GM12878 (cell line): ENCODE measurements around the gene B9D1. TPM values are rescaled to one million over a fixed set of nuclear protein-coding genes. Genes with fewer than 3 reads are reported as not detected.
A peak's percentile ranks its signal among the peaks of the same experiment; 100 is the strongest.

Experiments used
- ATAC-seq: fragments of 200-7000 bp; cut with Tn5 transposase; 3 replicates; pipeline ENCODE4 v1.9.1; 2020; ENCODE audit warnings: mild to moderate bottlenecking, moderate library complexity
- BruUV-seq: library from RNA; stranded (reverse); fragments of 400-500 nt; replicated peaks from 2 replicates; lab custom pipeline; 2021; lab: Mats Ljungman, UMichigan
- CTCF ChIA-PET: fragments of 300-600 bp; sonication (Branson Sonifier 250); formaldehyde crosslinking; extraction: SDS; loops from one replicate; lab custom pipeline; 2021; ENCODE audit warnings: inconsistent platforms; lab: Yijun Ruan, JAX
- POLR2A ChIA-PET: fragments of 350-600 bp; formaldehyde crosslinking; extraction: SDS; loops from one replicate; lab custom pipeline; 2021; ENCODE audit warnings: inconsistent platforms; lab: Charles Lee
- RAD21 ChIA-PET: fragments of 300-600 bp; sonication (Branson Sonifier 250); formaldehyde crosslinking; loops from one replicate; lab custom pipeline; 2023; ENCODE audit warnings: antibody characterized with exemption; ENCODE audit not compliant: unreplicated experiment; lab: Charles Lee
- SMC1A ChIA-PET: fragments of 300-600 bp; sonication (Branson Sonifier 250); formaldehyde crosslinking; loops from one replicate; lab custom pipeline; 2023; ENCODE audit not compliant: unreplicated experiment, uncharacterized antibody; lab: Charles Lee
- DNase-seq: peaks from one replicate; pipeline ENCODE4 v3.0.0-alpha.2; 2011; ENCODE audit warnings: low read depth, low spot score
- FAIRE-seq: peaks from 3 replicates; lab custom pipeline; 2011; peaks lifted over from hg19 to GRCh38; lab: Jason Lieb, UNC
- H2AFZ ChIP-seq: 2 replicates; pipeline ENCODE4 v1.6.0; 2011; ENCODE audit warnings: low read depth, low read length, control low read depth; ENCODE audit not compliant: control insufficient read depth
- H3K27ac ChIP-seq: 2 replicates; pipeline ENCODE4 v1.5.1; 2011; ENCODE audit warnings: control low read depth; ENCODE audit not compliant: control insufficient read depth, insufficient read depth
- H3K27me3 ChIP-seq, 2 experiments: replicated peaks in 1 of 2; 2 replicates each; pipeline versions ENCODE4 v1.6.0 to v1.6.1; 2011; ENCODE audit warnings: low read length in 1 of 2; ENCODE audit not compliant: control insufficient read depth in 2 of 2, insufficient read depth in 2 of 2
- H3K36me3 ChIP-seq, 2 experiments: 2 replicates each; pipeline ENCODE4 v1.5.1; 2011; ENCODE audit warnings: low read length in 1 of 2; ENCODE audit not compliant: control insufficient read depth in 2 of 2, insufficient read depth in 2 of 2
- H3K4me1 ChIP-seq: 2 replicates; pipeline ENCODE4 v1.6.1; 2011; ENCODE audit warnings: mild to moderate bottlenecking, low read length, moderate library complexity, mixed read lengths; ENCODE audit not compliant: control insufficient read depth, insufficient read depth
- H3K4me2 ChIP-seq: 2 replicates; pipeline ENCODE4 v1.6.0; 2011; ENCODE audit warnings: control low read depth; ENCODE audit not compliant: control insufficient read depth, insufficient read depth
- H3K4me3 ChIP-seq: fragments of 200-600 bp; sonication (generic); 2 replicates; pipeline ENCODE4 v1.5.1; 2016
- H3K79me2 ChIP-seq: 2 replicates; pipeline ENCODE4 v1.6.0; 2011; ENCODE audit warnings: low read length; ENCODE audit not compliant: control insufficient read depth, insufficient read depth
- H3K9ac ChIP-seq: 2 replicates; pipeline ENCODE4 v1.8.0; 2011; ENCODE audit warnings: low read length, control low read depth, mixed read lengths; ENCODE audit not compliant: control insufficient read depth, insufficient read depth
- H3K9me3 ChIP-seq: replicated peaks from 3 replicates; pipeline ENCODE4 v1.5.1; 2011; ENCODE audit warnings: mild to moderate bottlenecking, low read length; ENCODE audit not compliant: control insufficient read depth, insufficient read depth
- H4K20me1 ChIP-seq: 2 replicates; pipeline ENCODE4 v1.6.0; 2011; ENCODE audit not compliant: control insufficient read depth, insufficient read depth
- CHD1 ChIP-seq: IDR thresholded peaks from 2 replicates; pipeline ENCODE4 v1.6.1; 2012; ENCODE audit warnings: low read depth, low read length, improper control_type of control experiment
- FOS ChIP-seq: IDR thresholded peaks from 3 replicates; pipeline ENCODE4 v1.6.1; 2011; ENCODE audit warnings: borderline replicate concordance; ENCODE audit not compliant: insufficient read length; ENCODE audit errors: extremely low read depth
- MTA2 ChIP-seq: fragments of 450-650 bp; IDR thresholded peaks from 2 replicates; pipeline ENCODE4 v1.6.1; 2016; ENCODE audit warnings: low read depth, mild to moderate bottlenecking, moderate library complexity
- NFYA ChIP-seq: IDR thresholded peaks from 2 replicates; pipeline ENCODE4 v1.6.1; 2011; ENCODE audit warnings: low read depth, mild to moderate bottlenecking, low read length, improper control_type of control experiment, borderline replicate concordance
- NR2F1 ChIP-seq: fragments of 450-650 bp; conservative IDR thresholded peaks from 2 replicates; pipeline ENCODE4 v1.6.1; 2017; ENCODE audit warnings: mild to moderate bottlenecking
- NRF1 ChIP-seq: conservative IDR thresholded peaks from 2 replicates; pipeline ENCODE4 v1.6.1; 2011; ENCODE audit warnings: mild to moderate bottlenecking, low read depth, low read length, improper control_type of control experiment
- PML ChIP-seq: IDR thresholded peaks from 2 replicates; pipeline ENCODE4 v1.6.1; 2012; ENCODE audit warnings: low read length, inconsistent platforms
- POLR2A ChIP-seq: IDR thresholded peaks from 2 replicates; pipeline ENCODE4 v1.6.1; 2011; ENCODE audit warnings: low read depth, mild to moderate bottlenecking, low read length
- RAD21 ChIP-seq: IDR thresholded peaks from 2 replicates; pipeline ENCODE4 v1.6.1; 2011; ENCODE audit warnings: mild to moderate bottlenecking, low read depth, low read length, moderate library complexity; ENCODE audit not compliant: insufficient read depth
- RAD51 ChIP-seq: fragments of 450-650 bp; IDR thresholded peaks from 2 replicates; pipeline ENCODE4 v1.6.1; 2016; ENCODE audit warnings: moderate library complexity, mild to moderate bottlenecking, inconsistent platforms
- RUNX3 ChIP-seq: IDR thresholded peaks from 2 replicates; pipeline ENCODE4 v1.6.1; 2012; ENCODE audit warnings: low read length, inconsistent platforms
- SMAD5 ChIP-seq: IDR thresholded peaks from 2 replicates; pipeline ENCODE4 v1.6.1; 2016; ENCODE audit warnings: antibody characterized with exemption, low read depth
- SMC3 ChIP-seq: IDR thresholded peaks from 2 replicates; pipeline ENCODE4 v1.6.1; 2011; ENCODE audit warnings: low read length, improper control_type of control experiment, borderline replicate concordance
- SP1 ChIP-seq: IDR thresholded peaks from one replicate; pipeline ENCODE4 v1.6.1; 2011; ENCODE audit warnings: low read depth, low read length
- YY1 ChIP-seq: IDR thresholded peaks from 2 replicates; pipeline ENCODE4 v1.6.1; 2011; ENCODE audit warnings: low read depth, mild to moderate bottlenecking, low read length
- WGBS: methylation state at CpG from one replicate; pipeline ENCODE4 v1.1.6; 2016; ENCODE audit warnings: low lambda C conversion rate; ENCODE audit not compliant: insufficient replicate concordance, insufficient coverage; ENCODE audit errors: missing lambda C conversion rate; 5-methylcytosine and 5-hydroxymethylcytosine counted together
- in situ Hi-C: fragments of 300-500 bp; cut with MboI; formaldehyde crosslinking; loops from 9 replicates; pipeline ENCODE4 v1.14.3; 2018; ENCODE audit warnings: mixed read lengths
- intact Hi-C: fragments of 100-400 bp; cut with micrococcal nuclease; formaldehyde crosslinking; loops from one replicate; pipeline ENCODE4 v1.14.2; 2022; ENCODE audit not compliant: unreplicated experiment
- polyA plus RNA-seq, 11 experiments: library from polyadenylated mRNA; depleted of rRNA in 4 of 11; unstranded in 6 of 11; stranded (reverse) in 5 of 11; fragments of >200 nt; fragmentation: Nextera tagmentation in 4 of 11; fragmentation: Illumina TruSeq in 1 of 11; extraction: Ambion mirVana in 4 of 11; extraction: Trizol in 1 of 11; gene quantifications; 1 replicate in 1 of 11; 2 replicates in 10 of 11; pipeline versions ENCODE4 v1.2.1 to v1.2.3, GENCODE V29; 2011 to 2016; ENCODE audit warnings: inconsistent platforms in 2 of 11, missing spikeins in 2 of 11, low read depth in 1 of 11
- total RNA-seq, 4 experiments: library from RNA; depleted of rRNA in 3 of 4; stranded (reverse); fragments of >200 nt in 3 of 4; fragmentation: Illumina TruSeq in 1 of 4; extraction: Trizol in 1 of 4; gene quantifications; 2 replicates each; pipeline versions ENCODE4 v1.2.1 to v1.2.3, GENCODE V29; 2013 to 2021
- TF ChIP-seq, protein P1 (sequence below): IDR thresholded peaks from 2 replicates; pipeline ENCODE4 v1.6.1; 2011; ENCODE audit warnings: low read depth, mild to moderate bottlenecking, low read length, moderate library complexity, borderline replicate concordance; ENCODE audit errors: extremely low read depth
- TF ChIP-seq, protein P2 (sequence below), 3 experiments: IDR thresholded peaks in 2 of 3; conservative IDR thresholded peaks in 1 of 3; 2 replicates each; pipeline ENCODE4 v1.5.1; 2011; ENCODE audit warnings: low read depth in 3 of 3, low read length in 3 of 3, mild to moderate bottlenecking in 3 of 3, control low read depth in 2 of 3, moderate library complexity in 2 of 3, inconsistent platforms in 1 of 3, mixed read lengths in 1 of 3; ENCODE audit not compliant: control insufficient read depth in 2 of 3, insufficient read depth in 1 of 3; ENCODE audit errors: extremely low read depth in 1 of 3

B9D1 gene
- total and polyA plus RNA-seq, 10 of the 15 experiments (the other 5 are each of a cell fraction or from before 2014, with no cell fraction given), result 5.9 to 18.3 (median 9.8) TPM

- ATAC-seq, result peak; percentile 98
- Histone ChIP-seq H4K20me1 (no peaks in the 10 kb centered on the region), H2AFZ (no peak overlapping the region), H3K9me3 (no peaks in the 10 kb centered on the region), H3K4me1 (no peaks in the 10 kb centered on the region; the same call in 1 of the 2 replicates), H3K36me3 (no peaks in the 10 kb centered on the region), H3K27me3 (no peaks in the 10 kb centered on the region; a peak in 1 of 4 replicates), H3K79me2 (no peaks in the 10 kb centered on the region), H3K27ac (no peak overlapping the region), H3K4me3 (no peak overlapping the region), H3K4me2 (no peak overlapping the region), H3K9ac (no peak overlapping the region)
- in situ Hi-C loops (loop anchor here (5.0 kb wide), 1 partner anchor 86 kb away; no protein-coding TSS in a partner anchor), intact Hi-C loops (no loop called here)
- POLR2A ChIA-PET, result no interaction called here
- CTCF ChIA-PET, result interaction anchor here (0.9 to 2.8 kb wide), 9 partner anchors 14 to 125 kb away, joined by 3 to 20 read pairs (median 4); partner anchors contain the start of gene B9D1
- SMC1A ChIA-PET, result interaction anchor here (0.8 to 2.0 kb wide), 8 partner anchors 15 to 116 kb away, joined by 3 to 11 read pairs (median 4); no protein-coding TSS in a partner anchor
- whole genome bisulfite sequencing, result 38% methylated on average over 7 of the region's 7 CpGs
- no peak for DNase-seq
- FAIRE-seq, result peak; percentile 27
- no peak for TF ChIP-seq SMAD5
- 0 out of 2 replicates have a peak, but pooled peaks have one; percentile 14 for TF ChIP-seq NR2F1
- no peak for TF ChIP-seq NFYA
- peak; percentile 62 for TF ChIP-seq RAD21
- TF ChIP-seq RAD51, result no peak
- TF ChIP-seq PML, result no peak
- no peak for TF ChIP-seq MTA2
- no peak for TF ChIP-seq FOS
- TF ChIP-seq, protein P1, sequence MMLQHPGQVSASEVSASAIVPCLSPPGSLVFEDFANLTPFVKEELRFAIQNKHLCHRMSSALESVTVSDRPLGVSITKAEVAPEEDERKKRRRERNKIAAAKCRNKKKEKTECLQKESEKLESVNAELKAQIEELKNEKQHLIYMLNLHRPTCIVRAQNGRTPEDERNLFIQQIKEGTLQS, result no peak
- TF ChIP-seq NRF1, result no peak
- TF ChIP-seq SP1, result no peak
- TF ChIP-seq CHD1, result no peak
- no peak for TF ChIP-seq POLR2A
- TF ChIP-seq RUNX3, result peak; percentile 79
- TF ChIP-seq YY1, result peak; percentile 77
- TF ChIP-seq SMC3, result peak; percentile 74
- TF ChIP-seq, protein P2, sequence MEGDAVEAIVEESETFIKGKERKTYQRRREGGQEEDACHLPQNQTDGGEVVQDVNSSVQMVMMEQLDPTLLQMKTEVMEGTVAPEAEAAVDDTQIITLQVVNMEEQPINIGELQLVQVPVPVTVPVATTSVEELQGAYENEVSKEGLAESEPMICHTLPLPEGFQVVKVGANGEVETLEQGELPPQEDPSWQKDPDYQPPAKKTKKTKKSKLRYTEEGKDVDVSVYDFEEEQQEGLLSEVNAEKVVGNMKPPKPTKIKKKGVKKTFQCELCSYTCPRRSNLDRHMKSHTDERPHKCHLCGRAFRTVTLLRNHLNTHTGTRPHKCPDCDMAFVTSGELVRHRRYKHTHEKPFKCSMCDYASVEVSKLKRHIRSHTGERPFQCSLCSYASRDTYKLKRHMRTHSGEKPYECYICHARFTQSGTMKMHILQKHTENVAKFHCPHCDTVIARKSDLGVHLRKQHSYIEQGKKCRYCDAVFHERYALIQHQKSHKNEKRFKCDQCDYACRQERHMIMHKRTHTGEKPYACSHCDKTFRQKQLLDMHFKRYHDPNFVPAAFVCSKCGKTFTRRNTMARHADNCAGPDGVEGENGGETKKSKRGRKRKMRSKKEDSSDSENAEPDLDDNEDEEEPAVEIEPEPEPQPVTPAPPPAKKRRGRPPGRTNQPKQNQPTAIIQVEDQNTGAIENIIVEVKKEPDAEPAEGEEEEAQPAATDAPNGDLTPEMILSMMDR (IDR thresholded peaks at IDR 0.05 in 2 of 3, conservative IDR thresholded peaks at IDR 0.05 in 1 of 3; ENCODE audit: control insufficient read depth in 2 of 3, extremely low read depth in 1 of 3, insufficient read depth in 1 of 3, low read depth in 3 of 3, low read length in 3 of 3), result peak; percentile 68 to 74 (median 73)
- BruUV-seq, result no TSS peak
- RAD21 ChIA-PET, result interaction anchor here (0.8 kb wide), 1 partner anchor 32 kb away, joined by 4 read pairs; no protein-coding TSS in a partner anchor
These were observed 24.2 kb downstream of the B9D1 start for GRCh38 chr17:19338031-19338990.
